Fibroblast of lung (primary cell): ENCODE data around the gene ATXN2. TPM values are rescaled to one million over a fixed set of nuclear protein-coding genes. Genes with fewer than 3 reads are reported as not detected.

ENCODE experiments used
- DNase-seq, 2 donors: peaks; one replicate each; pipeline versions ENCODE4 v3.0.0 to v3.0.0-alpha.2; 2010; ENCODE audit warnings: low read depth in 2 of 2
- H2AFZ ChIP-seq: 2 replicates; pipeline ENCODE4 v1.5.1; 2012; ENCODE audit warnings: low read length, control low read depth, inconsistent platforms
- H3K27ac ChIP-seq: 2 replicates; pipeline ENCODE4 v1.5.1; 2011; ENCODE audit warnings: low read length, control low read depth; ENCODE audit not compliant: insufficient read depth
- H3K27me3 ChIP-seq: 2 replicates; pipeline ENCODE4 v1.5.1; 2011; ENCODE audit warnings: mild to moderate bottlenecking, low read length; ENCODE audit not compliant: control insufficient read depth, insufficient read depth
- H3K36me3 ChIP-seq: 2 replicates; pipeline ENCODE4 v1.5.1; 2011; ENCODE audit warnings: low read length; ENCODE audit not compliant: control insufficient read depth, insufficient read depth
- H3K4me1 ChIP-seq: 2 replicates; pipeline ENCODE4 v1.5.1; 2011; ENCODE audit warnings: low read length; ENCODE audit not compliant: control insufficient read depth, insufficient read depth; ENCODE audit errors: extremely low read depth
- H3K4me2 ChIP-seq: 2 replicates; pipeline ENCODE4 v1.5.1; 2011; ENCODE audit warnings: low read length, control low read depth; ENCODE audit not compliant: insufficient read depth; ENCODE audit errors: extremely low read depth
- H3K4me3 ChIP-seq, 4 experiments: fragments of 200-600 bp in 1 of 4; sonication (generic) in 1 of 4; replicated peaks in 1 of 4; 2 replicates each; pipeline ENCODE4 v1.5.1; 2011 to 2016; ENCODE audit warnings: low read length in 4 of 4, low read depth in 3 of 4, mild to moderate bottlenecking in 3 of 4, control low read depth in 2 of 4, inconsistent platforms in 1 of 4, mixed read lengths in 1 of 4; ENCODE audit not compliant: insufficient read depth in 1 of 4; ENCODE audit errors: control extremely low read depth in 1 of 4
- H3K79me2 ChIP-seq: 2 replicates; pipeline ENCODE4 v1.5.1; 2012; ENCODE audit warnings: mild to moderate bottlenecking, low read length, inconsistent platforms; ENCODE audit not compliant: control insufficient read depth, insufficient read depth
- H3K9ac ChIP-seq: 2 replicates; pipeline ENCODE4 v1.5.1; 2011; ENCODE audit warnings: mild to moderate bottlenecking, low read length, control low read depth; ENCODE audit not compliant: insufficient read depth
- H3K9me3 ChIP-seq: 2 replicates; pipeline ENCODE4 v1.5.1; 2012; ENCODE audit warnings: low read depth, low read length; ENCODE audit not compliant: control insufficient read depth, insufficient read depth
- H4K20me1 ChIP-seq: 2 replicates; pipeline ENCODE4 v1.5.1; 2011; ENCODE audit warnings: low read length; ENCODE audit not compliant: control insufficient read depth, insufficient read depth; ENCODE audit errors: extremely low read depth
- EZH2 ChIP-seq: IDR thresholded peaks from 2 replicates; pipeline ENCODE4 v1.5.1; 2012; ENCODE audit warnings: low read length, control low read depth, mild to moderate bottlenecking; ENCODE audit errors: missing control alignments
- polyA plus RNA-seq, 2 donors: library from polyadenylated mRNA; depleted of rRNA in 1 of 2; stranded (reverse) in 1 of 2; unstranded in 1 of 2; fragments of >200 nt; gene quantifications; 2 replicates each; pipeline ENCODE4 v1.2.1, GENCODE V29; 2011 to 2012; ENCODE audit warnings: missing spikeins in 1 of 2
- total RNA-seq: library from RNA; depleted of rRNA; stranded (reverse); fragments of >200 nt; gene quantifications from 2 replicates; pipeline ENCODE4 v1.2.1, GENCODE V29; 2014
- TF ChIP-seq, protein P1 (sequence below), 2 donors: IDR thresholded peaks in 1 of 2; conservative IDR thresholded peaks in 1 of 2; 1 replicate in 1 of 2; 2 replicates in 1 of 2; pipeline ENCODE4 v1.5.1; 2011 to 2012; ENCODE audit warnings: low read length in 2 of 2, control low read depth in 1 of 2, inconsistent platforms in 1 of 2, low read depth in 1 of 2, mild to moderate bottlenecking in 1 of 2

Gene ATXN2
- total and polyA plus RNA-seq, 2 donors (not counting 1 experiment from before 2014, with no cell fraction given) = 25.9 to 31.2 TPM

DNA sequence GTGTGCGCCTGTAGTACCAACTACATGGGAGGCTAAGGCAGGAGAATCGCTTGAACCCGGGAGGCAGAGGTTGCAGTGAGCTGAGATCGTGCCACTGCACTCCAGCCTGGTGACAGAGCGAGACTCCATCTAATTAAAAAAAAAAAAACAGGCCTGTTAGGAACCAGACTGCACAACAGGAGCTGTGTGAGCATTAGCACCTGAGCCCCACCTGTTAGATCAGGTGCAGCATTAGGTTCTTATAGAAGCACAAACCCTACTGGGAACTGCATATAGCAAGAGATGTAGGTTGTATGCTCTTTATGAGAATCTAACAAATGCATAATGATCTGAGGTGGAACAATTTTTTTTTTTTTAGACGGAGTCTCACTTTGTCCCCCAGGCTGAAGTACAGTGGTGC is 8.6 kb downstream of the ATXN2 start:
- H3K79me2 ChIP-seq = peaks cover 98% of the 10 kb centered on the region
- H3K4me1 ChIP-seq = no peaks in the 10 kb centered on the region
- no peak overlapping the region for H2AFZ ChIP-seq
- H3K27me3 ChIP-seq = no peaks in the 10 kb centered on the region
- H3K9me3 ChIP-seq = no peaks in the 10 kb centered on the region
- H3K9ac ChIP-seq = no peak overlapping the region
- H3K4me2 ChIP-seq = no peak overlapping the region
- no peak for TF ChIP-seq EZH2
- TF ChIP-seq, protein P1, sequence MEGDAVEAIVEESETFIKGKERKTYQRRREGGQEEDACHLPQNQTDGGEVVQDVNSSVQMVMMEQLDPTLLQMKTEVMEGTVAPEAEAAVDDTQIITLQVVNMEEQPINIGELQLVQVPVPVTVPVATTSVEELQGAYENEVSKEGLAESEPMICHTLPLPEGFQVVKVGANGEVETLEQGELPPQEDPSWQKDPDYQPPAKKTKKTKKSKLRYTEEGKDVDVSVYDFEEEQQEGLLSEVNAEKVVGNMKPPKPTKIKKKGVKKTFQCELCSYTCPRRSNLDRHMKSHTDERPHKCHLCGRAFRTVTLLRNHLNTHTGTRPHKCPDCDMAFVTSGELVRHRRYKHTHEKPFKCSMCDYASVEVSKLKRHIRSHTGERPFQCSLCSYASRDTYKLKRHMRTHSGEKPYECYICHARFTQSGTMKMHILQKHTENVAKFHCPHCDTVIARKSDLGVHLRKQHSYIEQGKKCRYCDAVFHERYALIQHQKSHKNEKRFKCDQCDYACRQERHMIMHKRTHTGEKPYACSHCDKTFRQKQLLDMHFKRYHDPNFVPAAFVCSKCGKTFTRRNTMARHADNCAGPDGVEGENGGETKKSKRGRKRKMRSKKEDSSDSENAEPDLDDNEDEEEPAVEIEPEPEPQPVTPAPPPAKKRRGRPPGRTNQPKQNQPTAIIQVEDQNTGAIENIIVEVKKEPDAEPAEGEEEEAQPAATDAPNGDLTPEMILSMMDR (conservative IDR thresholded peaks at IDR 0.05 in 1 of 2, IDR thresholded peaks at IDR 0.05 in 1 of 2; ENCODE audit: low read depth in 1 of 2, low read length in 2 of 2) = no peak
- H4K20me1 ChIP-seq = peaks cover 2% of the 10 kb centered on the region
- H3K27ac ChIP-seq = no peak overlapping the region
- no peak for DNase-seq
- H3K36me3 ChIP-seq = no peaks in the 10 kb centered on the region
- H3K4me3 ChIP-seq = no peak overlapping the region

DNA sequence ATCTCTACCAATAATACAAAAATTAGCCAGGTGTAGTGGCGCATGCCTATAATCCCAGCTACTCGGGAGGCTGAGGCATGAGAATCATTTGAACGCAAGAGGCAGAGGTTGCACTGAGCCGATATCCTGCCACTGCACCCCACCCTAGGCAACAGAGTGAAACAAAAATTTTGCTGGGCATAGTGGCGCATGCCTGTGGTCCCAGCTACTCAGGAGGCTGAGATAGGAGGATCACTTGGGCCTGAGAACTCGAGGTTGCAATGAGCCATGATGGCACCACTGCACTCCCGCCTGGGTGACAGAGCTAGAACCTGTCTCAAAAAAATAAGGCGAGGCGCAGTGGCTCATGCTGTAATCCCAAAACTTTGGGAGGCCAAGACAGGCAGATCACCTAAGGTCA is 9.5 kb downstream of the ATXN2 start:
- Histone ChIP-seq H4K20me1 (no peaks in the 10 kb centered on the region), H3K27me3 (no peaks in the 10 kb centered on the region)
- DNase-seq = no peak

DNA sequence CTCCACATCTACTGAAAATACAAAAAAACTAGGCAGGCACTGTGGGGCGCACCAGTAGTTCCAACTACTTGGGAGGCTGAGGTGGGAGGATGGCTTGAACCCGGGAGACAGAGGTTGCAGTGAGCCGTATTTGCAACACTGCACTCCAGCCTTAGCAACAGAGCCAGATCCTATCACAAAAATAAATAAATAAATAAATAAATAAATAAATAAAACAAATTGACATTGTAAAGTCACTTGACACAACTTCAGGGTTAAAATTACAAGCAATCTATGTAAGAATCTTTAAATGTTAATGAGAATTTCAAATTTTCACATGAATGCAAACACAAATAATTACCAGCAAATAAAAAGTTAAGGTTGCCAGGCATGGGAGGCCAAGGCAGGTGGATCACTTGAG is 11.1 kb downstream of the ATXN2 start:
- peaks cover 97% of the 10 kb centered on the region for H3K79me2 ChIP-seq
- TF ChIP-seq EZH2 = no peak
- TF ChIP-seq, protein P1 (conservative IDR thresholded peaks at IDR 0.05 in 1 of 2, IDR thresholded peaks at IDR 0.05 in 1 of 2; ENCODE audit: low read depth in 1 of 2, low read length in 2 of 2) = no peak
- H3K4me1 ChIP-seq = no peaks in the 10 kb centered on the region
- no peak for DNase-seq
- H3K4me3 ChIP-seq = no peak overlapping the region
- H3K9me3 ChIP-seq = no peaks in the 10 kb centered on the region
- no peaks in the 10 kb centered on the region for H3K36me3 ChIP-seq
- H3K4me2 ChIP-seq = no peak overlapping the region
- no peak overlapping the region for H2AFZ ChIP-seq
- H3K9ac ChIP-seq = no peak overlapping the region
- no peak overlapping the region for H3K27ac ChIP-seq
- no peaks in the 10 kb centered on the region for H4K20me1 ChIP-seq
- H3K27me3 ChIP-seq = no peaks in the 10 kb centered on the region

More for the DNA sequence above, 9.5 kb downstream of the ATXN2 start:
- Histone ChIP-seq H3K36me3 (no peaks in the 10 kb centered on the region), H3K27ac (no peak overlapping the region), H3K4me2 (no peak overlapping the region), H3K79me2 (peaks cover 97% of the 10 kb centered on the region), H3K4me1 (no peaks in the 10 kb centered on the region), H3K9me3 (no peaks in the 10 kb centered on the region), H3K9ac (no peak overlapping the region), H2AFZ (no peak overlapping the region), H3K4me3 (no peak overlapping the region)
- no peak for TF ChIP-seq EZH2
- TF ChIP-seq, protein P1 (conservative IDR thresholded peaks at IDR 0.05 in 1 of 2, IDR thresholded peaks at IDR 0.05 in 1 of 2; ENCODE audit: low read depth in 1 of 2, low read length in 2 of 2) = no peak
